HUES48 (cell line): ENCODE results near the gene FOXN1.

Source experiments
- H3K27ac ChIP-seq: one replicate; pipeline ENCODE4 v1.7.0; 2013; ENCODE audit warnings: low read depth, low read length, inconsistent platforms
- H3K27me3 ChIP-seq: 2 replicates; pipeline ENCODE4 v1.6.1; 2013; ENCODE audit warnings: mild to moderate bottlenecking, low read length; ENCODE audit not compliant: control insufficient read depth, insufficient read depth
- H3K36me3 ChIP-seq: 2 replicates; pipeline ENCODE4 v1.6.1; 2013; ENCODE audit warnings: low read length; ENCODE audit not compliant: control insufficient read depth, insufficient read depth
- H3K4me1 ChIP-seq: 2 replicates; pipeline ENCODE4 v1.6.1; 2013; ENCODE audit warnings: mild to moderate bottlenecking, low read length; ENCODE audit not compliant: control insufficient read depth, insufficient read depth
- H3K4me3 ChIP-seq: 2 replicates; pipeline ENCODE4 v1.5.1; 2013; ENCODE audit warnings: mild to moderate bottlenecking, low read depth, low read length
- H3K9ac ChIP-seq: 2 replicates; pipeline ENCODE4 v1.6.1; 2013; ENCODE audit warnings: mild to moderate bottlenecking, low read depth, low read length, moderate library complexity
- H3K9me3 ChIP-seq: 2 replicates; pipeline ENCODE4 v1.6.1; 2013; ENCODE audit warnings: low read length; ENCODE audit not compliant: control insufficient read depth, insufficient read depth

The FOXN1 gene

DNA sequence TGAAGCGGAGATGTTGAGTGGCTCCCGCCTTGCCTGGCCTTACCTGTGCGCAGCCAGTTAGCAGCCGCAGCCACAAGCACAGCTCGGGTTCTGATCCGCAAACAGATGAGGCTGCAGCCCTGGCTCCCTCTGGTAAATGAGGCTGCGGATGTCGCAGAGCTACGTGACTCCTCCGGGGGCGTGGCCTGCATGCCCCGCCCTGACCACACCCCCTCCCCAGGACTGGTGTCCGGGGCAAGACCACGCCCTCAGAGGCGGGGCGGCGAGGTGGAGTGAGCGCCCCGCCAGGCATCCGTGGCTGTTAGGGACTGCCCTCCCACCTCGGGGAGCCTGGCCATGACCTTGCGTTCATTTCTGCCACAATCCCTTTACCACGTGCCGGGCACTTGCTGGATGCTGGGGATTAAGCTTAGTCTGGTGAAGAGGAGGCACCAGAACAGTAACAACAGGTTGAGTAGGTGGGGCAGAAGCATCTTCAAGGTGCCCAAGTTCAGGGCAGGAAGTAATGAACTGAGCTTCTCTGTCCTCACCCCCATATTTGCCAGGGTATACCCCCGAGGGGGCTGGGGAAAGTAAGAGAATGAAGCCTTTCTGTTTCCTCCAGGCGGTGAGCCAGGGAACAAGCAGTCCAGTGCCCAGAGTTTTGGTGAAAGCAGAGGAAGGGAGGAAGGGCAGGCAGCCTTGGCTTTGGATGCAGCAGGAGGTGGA lies 70.8 kb downstream of the FOXN1 start, which contains the start of gene ALDOC:
TSS of gene ALDOC (minus strand) at position 138 of the 708 bp plus-strand sequence. CDS start 1,363 bp downstream, outside the sequence.
- peak within 1 kb of the TSS; percentile 55; the same call in 1 of the 2 replicates for H3K4me3 ChIP-seq
- H3K27me3 ChIP-seq, result peaks cover 6% of the 10 kb centered on the region; the same call in 1 of the 2 replicates
- H3K27ac ChIP-seq, result peak within 1 kb of the TSS; percentile 75
- H3K36me3 ChIP-seq, result peaks cover 54% of the 10 kb centered on the region
- H3K9me3 ChIP-seq, result no peaks in the 10 kb centered on the region
- H3K4me1 ChIP-seq, result peaks cover 5% of the 10 kb centered on the region
- no peak within 1 kb of the TSS for H3K9ac ChIP-seq

DNA sequence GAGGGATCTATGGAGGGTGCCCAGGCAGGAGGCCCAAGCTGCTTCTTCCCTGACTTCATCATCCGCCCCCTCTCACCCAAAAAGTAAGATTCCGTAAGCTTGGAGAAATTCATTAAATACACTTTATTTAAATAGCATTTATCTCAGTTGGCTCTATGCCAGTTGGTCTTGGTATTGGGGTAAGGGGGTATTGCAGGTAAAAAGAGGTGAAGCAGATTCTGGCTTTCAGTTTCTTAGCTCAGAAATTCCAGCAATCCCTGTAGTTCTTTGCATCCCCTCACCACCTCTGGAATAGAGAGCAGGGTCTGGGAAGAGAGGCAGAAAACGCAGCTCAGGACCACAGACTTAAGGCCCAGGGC lies 71.3 kb downstream of the FOXN1 start:
- peak overlapping the region; percentile 75 for H3K27ac ChIP-seq
- no peak overlapping the region for H3K9ac ChIP-seq
- H3K27me3 ChIP-seq, result peaks cover under 1% of the 10 kb centered on the region; the same call in 1 of the 2 replicates
- no peak overlapping the region for H3K4me3 ChIP-seq
- peaks cover 59% of the 10 kb centered on the region for H3K36me3 ChIP-seq
- no peaks in the 10 kb centered on the region for H3K9me3 ChIP-seq
- H3K4me1 ChIP-seq, result peaks cover 5% of the 10 kb centered on the region; the same call in 1 of the 2 replicates

DNA sequence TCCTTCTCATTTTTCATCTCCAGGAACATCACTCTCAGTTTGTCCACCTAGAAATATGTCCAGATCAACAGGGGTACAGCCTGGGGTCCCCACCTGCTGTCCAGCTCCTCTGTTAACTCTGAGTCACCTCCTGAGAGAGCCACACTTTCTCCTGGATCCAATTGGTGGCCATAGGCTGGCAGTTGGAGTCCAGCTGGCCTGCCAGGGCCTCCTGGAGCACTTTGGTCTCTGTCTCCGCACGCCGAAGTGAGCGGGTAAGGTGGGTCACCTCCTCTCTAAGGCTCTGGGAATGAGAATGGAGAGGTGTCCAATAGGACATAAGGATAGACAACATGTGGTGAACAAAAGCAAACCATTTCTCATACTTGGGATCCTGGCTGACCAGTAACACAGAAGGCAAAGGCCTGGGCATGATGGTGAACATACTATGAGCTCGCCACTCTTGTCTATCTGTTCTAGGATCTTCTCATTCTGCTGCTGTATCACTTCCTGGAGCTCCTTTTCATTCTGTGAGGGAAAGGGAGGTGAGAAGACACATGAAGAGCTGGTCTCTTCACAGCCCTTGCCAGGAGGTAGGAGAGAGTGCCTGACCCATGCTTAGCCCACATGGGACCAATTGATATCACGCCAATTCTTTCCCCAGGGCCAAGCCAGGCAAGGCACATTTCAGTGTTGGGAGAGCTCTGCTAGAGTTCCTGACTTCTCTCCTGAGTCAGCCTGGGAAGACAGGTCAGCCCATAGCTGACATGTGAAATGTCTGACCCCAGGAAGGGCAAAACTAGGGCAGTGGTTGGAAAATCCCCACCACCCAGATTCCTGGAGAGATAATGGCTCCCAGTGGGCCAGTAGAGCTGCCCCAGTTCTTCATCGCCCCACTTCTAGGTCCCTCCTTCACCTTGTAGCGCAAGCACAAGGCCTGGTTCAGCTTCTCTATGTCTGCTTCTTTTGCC lies 72.4 kb downstream of the FOXN1 start:
- Histone ChIP-seq H3K4me3 (no peak overlapping the region), H3K9me3 (no peaks in the 10 kb centered on the region), H3K9ac (no peak overlapping the region), H3K4me1 (peaks cover 5% of the 10 kb centered on the region; the same call in 1 of the 2 replicates), H3K36me3 (peaks cover 66% of the 10 kb centered on the region), H3K27me3 (no peaks in the 10 kb centered on the region; the same call in 1 of the 2 replicates), H3K27ac (no peak overlapping the region)

DNA sequence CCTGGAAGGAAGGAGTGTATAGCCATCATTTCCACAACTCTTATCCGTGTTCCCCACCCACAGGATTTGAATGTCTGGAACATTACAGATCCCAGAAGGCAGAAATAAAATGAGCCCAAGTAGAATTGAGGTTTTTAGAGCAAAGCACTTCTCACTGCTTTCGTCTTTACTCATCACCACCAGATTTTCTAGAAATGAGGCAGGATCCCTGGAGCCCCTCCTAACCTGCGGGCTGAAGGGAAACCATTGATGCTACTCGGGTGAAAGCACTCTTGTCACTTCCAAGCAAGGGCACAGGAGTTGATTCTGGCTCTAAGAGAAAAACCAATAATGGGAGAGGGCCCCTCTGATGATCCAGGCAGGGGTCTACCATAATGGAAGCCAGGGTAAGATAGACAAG lies 73.4 kb downstream of the FOXN1 start:
- no peak overlapping the region for H3K4me3 ChIP-seq
- no peak overlapping the region for H3K27ac ChIP-seq
- peaks cover 5% of the 10 kb centered on the region; the same call in 1 of the 2 replicates for H3K4me1 ChIP-seq
- H3K36me3 ChIP-seq, result peaks cover 70% of the 10 kb centered on the region
- H3K9ac ChIP-seq, result no peak overlapping the region
- no peaks in the 10 kb centered on the region; the same call in 1 of the 2 replicates for H3K27me3 ChIP-seq
- H3K9me3 ChIP-seq, result no peaks in the 10 kb centered on the region

DNA sequence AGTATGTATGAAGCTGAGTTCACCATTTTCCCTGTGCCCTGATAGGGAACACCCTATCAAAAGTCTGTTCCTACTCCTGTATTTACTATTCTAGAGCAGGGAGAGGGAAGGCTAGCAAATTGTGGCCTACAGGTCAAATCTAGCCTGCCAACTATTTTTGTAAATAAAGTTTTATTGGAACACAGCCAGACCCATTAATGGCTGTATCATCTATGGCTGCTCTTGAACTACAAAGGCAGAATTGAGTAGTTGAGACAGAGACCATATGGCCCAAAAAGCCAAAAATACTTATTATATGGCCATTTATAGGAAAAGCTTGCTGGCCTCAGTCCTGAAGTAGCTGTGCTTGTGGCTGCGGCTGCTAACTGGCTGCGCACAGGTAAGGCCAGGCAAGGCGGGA lies 74.8 kb downstream of the FOXN1 start:
- H3K27me3 ChIP-seq, result no peaks in the 10 kb centered on the region

DNA sequence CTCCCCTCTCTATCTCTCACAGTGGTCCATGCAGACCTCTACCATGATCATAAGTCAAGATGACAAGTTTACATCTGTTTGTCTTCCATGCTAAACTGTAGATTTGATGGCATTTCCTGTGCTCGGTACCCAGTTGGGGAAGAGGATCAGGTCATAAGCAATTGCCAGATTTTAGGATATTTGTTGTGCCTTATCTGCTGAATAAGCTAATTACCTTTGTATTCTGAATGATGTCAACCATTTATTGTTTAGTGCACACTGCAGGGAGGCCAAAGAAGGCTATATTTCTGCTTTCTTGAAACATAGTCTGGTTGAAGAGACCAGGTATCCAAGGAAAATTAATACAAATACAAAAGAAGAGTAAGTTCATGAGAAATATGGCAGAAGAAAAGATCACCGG lies 76.4 kb downstream of the FOXN1 start:
- Histone ChIP-seq H3K4me3 (no peak overlapping the region), H3K4me1 (no peaks in the 10 kb centered on the region), H3K27ac (no peak overlapping the region), H3K27me3 (no peaks in the 10 kb centered on the region), H3K9ac (no peak overlapping the region), H3K36me3 (peaks cover 94% of the 10 kb centered on the region), H3K9me3 (no peaks in the 10 kb centered on the region)

More for the DNA sequence above, 74.8 kb downstream of the FOXN1 start:
- peaks cover 5% of the 10 kb centered on the region; the same call in 1 of the 2 replicates for H3K4me1 ChIP-seq
- H3K4me3 ChIP-seq, result no peak overlapping the region
- H3K9me3 ChIP-seq, result no peaks in the 10 kb centered on the region
- no peak overlapping the region for H3K27ac ChIP-seq
- no peak overlapping the region for H3K9ac ChIP-seq
- H3K36me3 ChIP-seq, result peaks cover 85% of the 10 kb centered on the region

DNA sequence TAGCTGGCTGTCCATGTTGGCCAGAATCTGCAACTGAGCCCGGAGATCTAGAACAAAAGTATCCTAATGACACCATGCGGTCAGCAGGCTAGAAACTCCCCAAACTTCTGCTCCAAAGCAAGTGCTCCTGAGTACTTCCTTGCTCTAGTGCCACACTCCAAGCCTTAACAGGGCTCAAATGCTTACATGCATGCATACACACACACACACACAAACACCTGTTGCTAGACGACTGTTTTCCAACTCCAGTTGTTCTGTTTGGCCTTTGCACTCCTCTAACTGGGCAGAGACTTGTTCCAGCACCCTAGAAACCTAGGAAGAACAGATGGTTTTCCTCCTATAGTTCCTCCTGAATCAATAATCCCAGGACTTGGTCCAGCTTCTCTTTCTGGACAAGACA lies 78.3 kb downstream of the FOXN1 start:
- Histone ChIP-seq H3K9ac (no peak overlapping the region), H3K27ac (no peak overlapping the region), H3K4me1 (no peaks in the 10 kb centered on the region), H3K9me3 (no peaks in the 10 kb centered on the region), H3K4me3 (no peak overlapping the region), H3K27me3 (no peaks in the 10 kb centered on the region), H3K36me3 (peaks cover 93% of the 10 kb centered on the region)

DNA sequence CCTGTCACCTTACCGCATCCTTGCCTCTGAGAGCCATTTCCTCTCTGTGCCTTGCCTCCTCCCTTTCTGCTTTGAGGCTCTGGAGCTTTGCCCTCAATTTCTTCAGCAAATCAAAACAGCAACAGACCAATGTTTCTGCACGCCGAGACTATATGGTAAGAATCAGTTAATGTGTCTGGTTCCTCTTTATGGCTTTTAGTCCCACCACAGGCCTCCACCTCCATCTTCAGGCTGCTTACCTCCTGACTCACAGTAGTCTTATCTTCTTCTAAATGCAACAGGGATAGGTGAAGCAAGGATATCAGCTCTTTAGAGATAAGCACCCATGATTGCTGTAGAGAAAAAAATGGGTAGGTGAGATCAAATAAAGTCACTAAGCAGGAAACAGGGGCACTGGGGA lies 79.7 kb downstream of the FOXN1 start:
- H3K36me3 ChIP-seq, result peaks cover 93% of the 10 kb centered on the region
- no peak overlapping the region for H3K27ac ChIP-seq
- no peaks in the 10 kb centered on the region for H3K27me3 ChIP-seq
- no peak overlapping the region for H3K9ac ChIP-seq
- H3K4me1 ChIP-seq, result no peaks in the 10 kb centered on the region
- no peak overlapping the region for H3K4me3 ChIP-seq
- H3K9me3 ChIP-seq, result no peaks in the 10 kb centered on the region
